Central memory CD8-positive, alpha-beta T cell (primary cell): ENCODE measurements around the gene PCK1.

ENCODE experiments used
- ATAC-seq: fragments of 150-1000 bp; cut with Tn5 transposase; replicated peaks from 2 replicates; pipeline ENCODE4 v1.10.0; 2022; ENCODE audit warnings: mild to moderate bottlenecking, moderate FRiP score, moderate number of reproducible peaks; ENCODE audit not compliant: poor library complexity, severe bottlenecking; ENCODE audit errors: extremely low read depth
- DNase-seq, 2 donors: peaks; one replicate each; pipeline ENCODE4 v3.0.0; 2021; ENCODE audit warnings: low spot score in 2 of 2
- H3K27ac Mint-ChIP-seq: one replicate; pipeline ENCODE4 v1.8.0; 2022; ENCODE audit warnings: low read depth, mild to moderate bottlenecking, moderate library complexity, mixed read lengths
- H3K27me3 Mint-ChIP-seq: one replicate; pipeline ENCODE4 v1.8.0; 2022; ENCODE audit warnings: mixed read lengths
- H3K36me3 Mint-ChIP-seq: one replicate; pipeline ENCODE4 v1.8.0; 2022; ENCODE audit warnings: mild to moderate bottlenecking, moderate library complexity, mixed read lengths; ENCODE audit not compliant: insufficient read depth
- H3K4me1 Mint-ChIP-seq: one replicate; pipeline ENCODE4 v1.8.0; 2022; ENCODE audit warnings: mixed read lengths
- H3K4me3 Mint-ChIP-seq: one replicate; pipeline ENCODE4 v1.8.0; 2022; ENCODE audit warnings: mild to moderate bottlenecking, moderate library complexity, mixed read lengths
- H3K9me3 Mint-ChIP-seq: one replicate; pipeline ENCODE4 v1.8.0; 2022; ENCODE audit warnings: mixed read lengths

Gene PCK1

GRCh38 chr20:57585466-57586213 is 24.7 kb downstream of the PCK1 start:
- H3K36me3 Mint-ChIP-seq = no peaks in the 10 kb centered on the region
- peaks cover 66% of the 10 kb centered on the region for H3K27me3 Mint-ChIP-seq
- peaks cover 5% of the 10 kb centered on the region for H3K4me1 Mint-ChIP-seq
- H3K27ac Mint-ChIP-seq = no peak overlapping the region
- H3K9me3 Mint-ChIP-seq = no peaks in the 10 kb centered on the region
- no peak overlapping the region for H3K4me3 Mint-ChIP-seq
- DNase-seq (no peak), ATAC-seq (no peak)

GRCh38 chr20:57586370-57586793 is 25.5 kb downstream of the PCK1 start:
- Mint-ChIP-seq H3K27me3 (peaks cover 58% of the 10 kb centered on the region), H3K4me1 (peaks cover 5% of the 10 kb centered on the region), H3K27ac (no peak overlapping the region), H3K9me3 (no peaks in the 10 kb centered on the region), H3K36me3 (no peaks in the 10 kb centered on the region), H3K4me3 (no peak overlapping the region)
- DNase-seq (no peak), ATAC-seq (no peak)

- Mint-ChIP-seq H3K36me3 (no peaks in the 10 kb centered on the region), H3K27ac (no peak overlapping the region), H3K9me3 (no peaks in the 10 kb centered on the region), H3K27me3 (peaks cover 53% of the 10 kb centered on the region), H3K4me1 (peaks cover 5% of the 10 kb centered on the region), H3K4me3 (no peak overlapping the region)
- no peak for DNase-seq
- no peak for ATAC-seq
Measured at GRCh38 chr20:57586943-57587277, 26.0 kb downstream of the PCK1 start.

GRCh38 chr20:57587278-57587988 is 26.5 kb downstream of the PCK1 start:
- no peaks in the 10 kb centered on the region for H3K36me3 Mint-ChIP-seq
- ATAC-seq (no peak), DNase-seq (no peak)
- H3K27me3 Mint-ChIP-seq = peaks cover 48% of the 10 kb centered on the region
- peaks cover 5% of the 10 kb centered on the region for H3K4me1 Mint-ChIP-seq
- no peak overlapping the region for H3K27ac Mint-ChIP-seq
- no peaks in the 10 kb centered on the region for H3K9me3 Mint-ChIP-seq
- no peak overlapping the region for H3K4me3 Mint-ChIP-seq

GRCh38 chr20:57587989-57588377 is 27.1 kb downstream of the PCK1 start:
- ATAC-seq (no peak), DNase-seq (no peak)
- H3K4me3 Mint-ChIP-seq = no peak overlapping the region
- no peaks in the 10 kb centered on the region for H3K36me3 Mint-ChIP-seq
- H3K27ac Mint-ChIP-seq = no peak overlapping the region
- H3K9me3 Mint-ChIP-seq = no peaks in the 10 kb centered on the region
- H3K4me1 Mint-ChIP-seq = peaks cover 5% of the 10 kb centered on the region
- peaks cover 42% of the 10 kb centered on the region for H3K27me3 Mint-ChIP-seq

- Mint-ChIP-seq H3K9me3 (no peaks in the 10 kb centered on the region), H3K27me3 (peaks cover 36% of the 10 kb centered on the region), H3K4me3 (no peak overlapping the region), H3K36me3 (no peaks in the 10 kb centered on the region), H3K27ac (no peak overlapping the region), H3K4me1 (peaks cover 6% of the 10 kb centered on the region)
- no peak for DNase-seq
- no peak for ATAC-seq
Measured at GRCh38 chr20:57588596-57588995, 27.7 kb downstream of the PCK1 start.

GRCh38 chr20:57589123-57589727 is 28.3 kb downstream of the PCK1 start:
- no peaks in the 10 kb centered on the region for H3K36me3 Mint-ChIP-seq
- ATAC-seq (no peak), DNase-seq (no peak)
- H3K27me3 Mint-ChIP-seq = peaks cover 30% of the 10 kb centered on the region
- H3K4me3 Mint-ChIP-seq = no peak overlapping the region
- no peaks in the 10 kb centered on the region for H3K9me3 Mint-ChIP-seq
- peaks cover 7% of the 10 kb centered on the region for H3K4me1 Mint-ChIP-seq
- H3K27ac Mint-ChIP-seq = no peak overlapping the region

GRCh38 chr20:57589728-57590484 is 29.0 kb downstream of the PCK1 start:
- H3K27me3 Mint-ChIP-seq = peaks cover 23% of the 10 kb centered on the region
- H3K36me3 Mint-ChIP-seq = no peaks in the 10 kb centered on the region
- peaks cover 7% of the 10 kb centered on the region for H3K4me1 Mint-ChIP-seq
- DNase-seq = no peak
- H3K27ac Mint-ChIP-seq = no peak overlapping the region
- no peaks in the 10 kb centered on the region for H3K9me3 Mint-ChIP-seq
- H3K4me3 Mint-ChIP-seq = no peak overlapping the region
- no peak for ATAC-seq

GRCh38 chr20:57590485-57591288 is 29.8 kb downstream of the PCK1 start:
- Mint-ChIP-seq H3K4me3 (no peak overlapping the region), H3K27ac (no peak overlapping the region), H3K9me3 (no peaks in the 10 kb centered on the region), H3K27me3 (peaks cover 15% of the 10 kb centered on the region), H3K36me3 (no peaks in the 10 kb centered on the region), H3K4me1 (peaks cover 7% of the 10 kb centered on the region)
- DNase-seq (no peak), ATAC-seq (no peak)

GRCh38 chr20:57591289-57592229 is 30.6 kb downstream of the PCK1 start:
- H3K9me3 Mint-ChIP-seq = no peaks in the 10 kb centered on the region
- H3K36me3 Mint-ChIP-seq = no peaks in the 10 kb centered on the region
- H3K4me3 Mint-ChIP-seq = no peak overlapping the region
- DNase-seq (no peak), ATAC-seq (no peak)
- H3K4me1 Mint-ChIP-seq = peaks cover 7% of the 10 kb centered on the region
- H3K27me3 Mint-ChIP-seq = peaks cover 7% of the 10 kb centered on the region
- H3K27ac Mint-ChIP-seq = no peak overlapping the region

- H3K27me3 Mint-ChIP-seq = no peaks in the 10 kb centered on the region
- no peaks in the 10 kb centered on the region for H3K36me3 Mint-ChIP-seq
- no peak overlapping the region for H3K4me3 Mint-ChIP-seq
- no peak overlapping the region for H3K27ac Mint-ChIP-seq
- ATAC-seq = no peak
- peaks cover 7% of the 10 kb centered on the region for H3K4me1 Mint-ChIP-seq
- DNase-seq = no peak
- no peaks in the 10 kb centered on the region for H3K9me3 Mint-ChIP-seq
Measured at GRCh38 chr20:57592263-57593092, 31.6 kb downstream of the PCK1 start.
